SK-N-MC (cell line): Measurements from ENCODE around the gene ADGRF3.

ENCODE experiments used
- EZH2 ChIP-seq: fragments of 200-600 bp; sonication (generic); IDR thresholded peaks from one replicate; pipeline ENCODE4 v1.6.1; 2017; ENCODE audit warnings: antibody characterized with exemption
- POLR2AphosphoS5 ChIP-seq: IDR thresholded peaks from 2 replicates; pipeline ENCODE4 v1.6.1; 2012; ENCODE audit warnings: mild to moderate bottlenecking, low read depth, low read length, borderline replicate concordance

- TF ChIP-seq EZH2 (no peak), POLR2AphosphoS5 (no peak)
Measured at GRCh38 chr2:26302846-26303245, 43.7 kb downstream of the ADGRF3 start.
